Measurements from ENCODE around the gene SHISAL2A.

Gene SHISAL2A

DNA sequence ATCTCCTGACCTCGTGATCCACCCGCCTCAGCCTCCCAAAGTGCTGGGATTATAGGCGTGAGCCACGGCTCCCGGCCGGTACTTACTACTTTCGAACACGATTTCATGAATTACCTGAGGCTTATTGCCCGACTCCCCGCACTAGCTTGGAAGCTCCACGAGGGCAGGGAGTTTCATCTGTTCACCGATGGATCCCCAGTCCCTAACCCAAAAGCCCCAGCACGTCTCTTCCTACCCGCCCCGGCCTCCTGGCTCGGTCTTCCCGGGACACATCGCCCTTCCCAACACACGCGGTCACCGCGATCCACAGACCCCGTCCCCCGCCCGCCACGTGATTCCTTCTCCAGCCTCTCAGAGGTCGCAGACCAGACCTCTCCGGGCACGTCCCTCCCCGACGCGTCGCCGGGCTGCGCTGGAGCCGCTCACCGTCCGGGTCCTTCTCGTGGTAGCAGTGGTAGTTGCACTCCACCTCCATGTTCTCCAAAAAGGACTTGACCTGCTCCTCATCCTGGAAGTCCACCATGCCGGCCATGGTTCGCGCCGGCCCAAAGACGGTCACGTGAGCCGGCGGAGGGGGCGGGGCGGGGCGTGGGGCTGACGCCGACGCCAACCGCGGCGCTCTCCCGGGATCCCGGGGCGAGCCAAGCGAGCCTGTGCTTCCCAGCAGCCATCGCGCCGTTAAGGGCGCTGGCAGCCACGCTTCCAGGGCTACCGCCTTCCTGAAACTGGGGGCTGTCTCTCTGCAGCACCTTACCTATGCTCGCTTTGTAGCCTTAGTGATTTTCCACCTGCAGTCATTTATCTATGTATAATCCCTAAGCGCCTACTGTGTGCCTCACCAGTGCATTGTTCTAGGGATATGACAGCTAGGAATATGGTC lies 65.1 kb downstream of the SHISAL2A start, which contains the start of gene COA7:
TSS of gene COA7 (minus strand) at position 553 of the 880 bp plus-strand sequence. CDS start at position 532, 21 bp downstream.
- Histone ChIP-seq H3K4me2 (ENCODE audit: low read length) (peak within 1 kb of the TSS; percentile 74), H3K4me3 (ENCODE audit: low read length) (peak within 1 kb of the TSS; percentile 98), H4K20me1 (ENCODE audit: control insufficient read depth, insufficient read depth, low read depth, low read length) (no peaks in the 10 kb centered on the region), H3K9me2 (replicated peaks; ENCODE audit: control insufficient read depth, low read length) (no peaks in the 10 kb centered on the region), H3K36me3 (ENCODE audit: control insufficient read depth, low read length) (peaks cover 11% of the 10 kb centered on the region), H3K79me2 (ENCODE audit: control insufficient read depth, low read length) (peaks cover 55% of the 10 kb centered on the region), H3K4me1 (ENCODE audit: control insufficient read depth, low read length) (peaks cover 38% of the 10 kb centered on the region), H3K27ac (ENCODE audit: low read depth, low read length) (peak within 1 kb of the TSS; percentile 46), H3K9me3 (ENCODE audit: control insufficient read depth, insufficient read depth, low read length) (no peaks in the 10 kb centered on the region), H3F3A (ENCODE audit: control insufficient read depth, insufficient read depth) (peaks cover 14% of the 10 kb centered on the region), H3K27me3 (ENCODE audit: control insufficient read depth, low read length) (no peaks in the 10 kb centered on the region)
- TF ChIP-seq, protein P1, sequence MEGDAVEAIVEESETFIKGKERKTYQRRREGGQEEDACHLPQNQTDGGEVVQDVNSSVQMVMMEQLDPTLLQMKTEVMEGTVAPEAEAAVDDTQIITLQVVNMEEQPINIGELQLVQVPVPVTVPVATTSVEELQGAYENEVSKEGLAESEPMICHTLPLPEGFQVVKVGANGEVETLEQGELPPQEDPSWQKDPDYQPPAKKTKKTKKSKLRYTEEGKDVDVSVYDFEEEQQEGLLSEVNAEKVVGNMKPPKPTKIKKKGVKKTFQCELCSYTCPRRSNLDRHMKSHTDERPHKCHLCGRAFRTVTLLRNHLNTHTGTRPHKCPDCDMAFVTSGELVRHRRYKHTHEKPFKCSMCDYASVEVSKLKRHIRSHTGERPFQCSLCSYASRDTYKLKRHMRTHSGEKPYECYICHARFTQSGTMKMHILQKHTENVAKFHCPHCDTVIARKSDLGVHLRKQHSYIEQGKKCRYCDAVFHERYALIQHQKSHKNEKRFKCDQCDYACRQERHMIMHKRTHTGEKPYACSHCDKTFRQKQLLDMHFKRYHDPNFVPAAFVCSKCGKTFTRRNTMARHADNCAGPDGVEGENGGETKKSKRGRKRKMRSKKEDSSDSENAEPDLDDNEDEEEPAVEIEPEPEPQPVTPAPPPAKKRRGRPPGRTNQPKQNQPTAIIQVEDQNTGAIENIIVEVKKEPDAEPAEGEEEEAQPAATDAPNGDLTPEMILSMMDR (IDR thresholded peaks at IDR 0.05; ENCODE audit: low read depth, low read length, poor library complexity, severe bottlenecking): no peak
- no peak for TF ChIP-seq EZH2phosphoT487 (IDR thresholded peaks at IDR 0.05; ENCODE audit: borderline replicate concordance, low read length)

DNA sequence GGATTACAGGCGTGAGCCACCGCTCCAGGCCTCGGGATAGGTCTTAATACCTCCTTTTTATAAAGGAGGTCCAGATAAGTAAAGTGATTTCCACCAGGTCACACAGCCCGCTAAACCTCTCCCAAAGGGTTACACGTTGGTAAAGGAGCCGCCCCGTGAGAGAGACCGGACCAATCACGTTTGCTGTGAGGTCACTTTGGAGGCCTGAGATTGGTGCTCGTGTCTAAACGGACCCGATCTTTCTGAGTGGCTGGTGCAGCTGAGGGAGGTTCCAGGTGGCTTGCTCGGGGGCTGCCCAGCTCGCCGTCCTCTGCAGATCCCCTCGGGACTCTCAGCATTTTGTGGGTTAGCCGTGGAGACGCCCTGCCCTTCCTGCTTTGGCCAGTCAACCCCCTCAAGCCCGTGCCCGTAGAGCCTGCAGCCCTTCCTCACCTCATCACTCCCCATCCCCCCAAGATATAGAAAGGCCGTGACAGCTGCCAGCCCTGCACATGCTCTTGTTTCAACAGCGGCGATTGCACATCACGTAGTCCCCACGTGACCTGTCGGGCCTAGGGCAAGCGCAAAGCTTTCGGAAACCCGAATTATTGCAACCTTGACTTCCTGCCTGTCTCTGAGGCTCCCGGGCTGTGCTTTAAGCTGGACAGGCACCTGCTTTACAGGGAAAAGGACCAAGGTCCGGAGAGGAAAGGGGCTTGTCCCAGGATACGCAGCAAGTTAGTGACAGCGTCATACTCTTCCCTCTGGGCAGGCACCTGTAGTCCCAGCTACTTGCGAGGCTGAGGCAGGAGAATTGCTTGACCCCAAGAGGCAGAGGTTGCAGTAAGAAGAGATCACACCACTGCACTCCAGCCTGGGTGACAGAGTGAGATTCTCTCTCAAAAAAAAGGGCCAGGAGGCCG lies 70.2 kb downstream of the SHISAL2A start:
- H4K20me1 ChIP-seq (ENCODE audit: control insufficient read depth, insufficient read depth, low read depth, low read length): no peaks in the 10 kb centered on the region
- H3K36me3 ChIP-seq (ENCODE audit: control insufficient read depth, low read length): no peaks in the 10 kb centered on the region
- H3K27ac ChIP-seq (ENCODE audit: low read depth, low read length): peak overlapping the region; percentile 52
- no peaks in the 10 kb centered on the region for H3K27me3 ChIP-seq (ENCODE audit: control insufficient read depth, low read length)
- TF ChIP-seq, protein P1 (IDR thresholded peaks at IDR 0.05; ENCODE audit: low read depth, low read length, poor library complexity, severe bottlenecking): no peak
- no peak for TF ChIP-seq EZH2phosphoT487 (IDR thresholded peaks at IDR 0.05; ENCODE audit: borderline replicate concordance, low read length)
- H3K4me2 ChIP-seq (ENCODE audit: low read length): peak overlapping the region; percentile 76
- peaks cover 27% of the 10 kb centered on the region for H3K4me1 ChIP-seq (ENCODE audit: control insufficient read depth, low read length)
- H3K9me2 ChIP-seq (replicated peaks; ENCODE audit: control insufficient read depth, low read length): no peaks in the 10 kb centered on the region
- peaks cover 14% of the 10 kb centered on the region for H3F3A ChIP-seq (ENCODE audit: control insufficient read depth, insufficient read depth)
- peaks cover 4% of the 10 kb centered on the region for H3K79me2 ChIP-seq (ENCODE audit: control insufficient read depth, low read length)
- no peaks in the 10 kb centered on the region for H3K9me3 ChIP-seq (ENCODE audit: control insufficient read depth, insufficient read depth, low read length)
- H3K4me3 ChIP-seq (ENCODE audit: low read length): peak overlapping the region; percentile 76

DNA sequence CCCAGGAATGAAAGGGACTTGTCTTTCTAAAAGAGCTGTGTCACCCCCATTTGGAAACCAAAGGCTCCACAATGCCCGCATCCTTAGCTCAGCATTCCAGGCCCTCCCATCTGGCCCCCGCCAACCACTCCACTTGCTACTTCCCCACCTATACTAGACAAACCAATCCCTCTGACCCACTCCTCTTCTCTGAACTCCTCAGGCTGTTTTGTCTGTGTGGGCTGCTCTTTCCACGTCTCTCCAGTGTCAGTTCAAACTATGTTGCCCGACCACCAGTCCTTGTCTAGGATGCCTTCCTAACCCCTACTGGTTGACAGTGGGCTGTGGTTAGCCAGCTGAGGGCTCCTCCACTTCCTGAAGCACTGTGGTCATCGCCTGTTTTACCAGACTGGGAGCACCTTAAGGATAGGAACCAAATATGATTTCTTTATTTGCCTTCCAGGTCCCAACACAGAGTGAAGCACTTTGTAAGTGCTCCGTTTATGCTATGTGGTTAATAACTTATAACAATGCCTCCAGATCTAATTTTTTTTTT lies 73.2 kb downstream of the SHISAL2A start:
- H3K27ac ChIP-seq (ENCODE audit: low read depth, low read length): no peak overlapping the region
- TF ChIP-seq EZH2phosphoT487 (IDR thresholded peaks at IDR 0.05; ENCODE audit: borderline replicate concordance, low read length): no peak
- TF ChIP-seq, protein P1 (IDR thresholded peaks at IDR 0.05; ENCODE audit: low read depth, low read length, poor library complexity, severe bottlenecking): no peak
- no peaks in the 10 kb centered on the region for H3K9me2 ChIP-seq (replicated peaks; ENCODE audit: control insufficient read depth, low read length)
- no peak overlapping the region for H3K4me3 ChIP-seq (ENCODE audit: low read length)
- no peak overlapping the region for H3K4me2 ChIP-seq (ENCODE audit: low read length)
- peaks cover 10% of the 10 kb centered on the region; the same call in 1 of the 2 replicates for H3F3A ChIP-seq (ENCODE audit: control insufficient read depth, insufficient read depth)
- H4K20me1 ChIP-seq (ENCODE audit: control insufficient read depth, insufficient read depth, low read depth, low read length): no peaks in the 10 kb centered on the region
- no peaks in the 10 kb centered on the region for H3K79me2 ChIP-seq (ENCODE audit: control insufficient read depth, low read length)
- no peaks in the 10 kb centered on the region for H3K9me3 ChIP-seq (ENCODE audit: control insufficient read depth, insufficient read depth, low read length)
- peaks cover 4% of the 10 kb centered on the region; the same call in 1 of the 2 replicates for H3K27me3 ChIP-seq (ENCODE audit: control insufficient read depth, low read length)
- H3K36me3 ChIP-seq (ENCODE audit: control insufficient read depth, low read length): no peaks in the 10 kb centered on the region
- H3K4me1 ChIP-seq (ENCODE audit: control insufficient read depth, low read length): peaks cover 18% of the 10 kb centered on the region

Data from DOHH2 (cell line).